Activated CD4-positive, alpha-beta T cell treated with anti-CD3 and anti-CD28 coated beads, Interleukin-2, Interleukin-6, amounts not matched to agents 100 ng/mL and 50 ng/mL, durations not matched to agents 16 hours and 8 hours (primary cell): ENCODE results near the gene XKRX.

Experiments
- DNase-seq: peaks from one replicate; pipeline ENCODE4 v3.0.0-alpha.2; 2020

Gene XKRX

DNA sequence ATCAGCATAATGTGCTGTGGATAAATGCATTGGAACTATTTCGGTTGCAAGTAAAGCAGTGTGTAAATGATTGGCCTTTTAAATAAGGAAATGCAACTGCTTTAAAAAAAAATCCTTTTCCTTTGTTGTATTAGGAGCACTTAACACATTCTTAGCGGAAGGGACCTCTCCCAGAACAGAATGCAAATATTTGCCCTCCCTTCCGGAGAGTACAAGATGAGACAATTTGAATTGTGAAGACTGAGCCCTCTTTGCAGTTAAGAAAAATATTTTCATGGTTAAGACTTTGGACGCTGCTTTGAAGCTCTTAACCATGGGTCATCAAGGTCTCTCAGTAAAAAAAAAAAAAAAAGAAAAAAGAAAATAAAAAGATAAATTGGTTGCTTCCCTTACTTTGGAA is 45.1 kb downstream of the XKRX start:
- no peak for DNase-seq

DNA sequence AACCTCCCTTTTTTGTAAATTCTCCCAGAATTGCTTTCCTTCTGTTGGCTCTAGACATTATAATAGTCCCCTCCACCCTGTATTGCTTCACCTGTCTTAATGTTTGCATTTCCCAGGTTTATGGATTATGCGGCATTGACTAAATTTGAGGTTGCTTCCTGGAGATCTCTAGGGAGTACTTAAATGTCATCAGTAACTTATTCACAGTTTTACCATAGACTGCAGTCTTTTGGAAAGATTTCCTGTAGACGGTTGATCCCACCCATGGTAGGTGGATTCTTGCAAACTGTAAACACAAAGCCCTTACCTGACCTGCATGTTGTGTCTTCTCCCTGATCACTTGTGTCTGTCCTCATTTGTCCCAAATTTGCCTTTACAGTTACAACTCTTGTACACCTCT is 48.3 kb downstream of the XKRX start:
- DNase-seq: no peak

- no peak for DNase-seq
Measured at GRCh38 chrX:100874325-100874724, 54.4 kb downstream of the XKRX start, which contains the start of gene NOX1. Gene NOX1, minus strand, starts transcription at chrX:100874359. Its CDS starts 220 bp downstream, at chrX:100874139.

DNA sequence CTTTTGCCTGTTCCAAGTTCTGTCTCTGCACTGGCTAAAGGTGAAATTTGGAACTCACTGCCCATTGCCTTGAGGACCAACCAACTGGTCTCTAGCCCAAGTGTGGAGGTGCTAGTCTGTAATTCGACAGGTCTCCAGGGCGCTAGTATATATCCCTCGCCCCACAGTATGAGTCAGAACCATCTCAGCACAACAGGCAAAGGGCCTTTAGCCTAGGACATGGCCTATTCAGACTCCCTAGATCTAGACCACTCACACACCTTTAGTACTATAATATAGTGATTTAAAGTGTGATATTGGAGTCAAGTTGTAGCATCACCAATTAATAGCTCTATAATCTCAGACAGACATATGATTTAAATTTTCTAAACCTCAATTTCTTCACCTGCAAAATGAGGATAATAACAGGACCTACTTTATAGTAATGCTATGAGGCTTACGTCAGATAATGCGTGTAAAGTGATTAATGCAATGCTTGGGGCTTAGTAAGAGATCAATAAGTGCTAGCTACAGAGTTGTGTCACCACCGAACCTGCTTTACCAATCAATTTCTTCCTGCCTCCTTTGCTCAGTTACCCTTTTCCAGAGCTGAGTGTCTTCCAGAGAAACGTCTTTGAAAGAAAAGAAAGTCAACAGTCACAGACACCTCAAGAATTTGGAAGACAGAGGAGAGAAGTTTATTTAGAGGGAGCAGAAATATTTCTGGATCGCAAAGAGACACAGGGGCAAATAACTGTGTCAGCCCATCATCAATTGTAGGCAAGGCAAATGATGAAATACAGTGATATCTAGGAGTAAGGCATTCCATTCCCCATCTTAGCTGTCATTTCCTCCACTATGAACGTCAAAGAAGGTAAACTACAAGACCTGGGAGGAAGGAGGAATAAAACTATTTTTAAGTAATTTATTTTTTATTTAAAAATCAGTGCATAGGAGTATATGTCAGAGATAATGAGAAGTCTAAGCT is 56.8 kb downstream of the XKRX start:
- DNase-seq: no peak

GRCh38 chrX:100870527-100870926 is 58.2 kb downstream of the XKRX start:
- no peak for DNase-seq

DNA sequence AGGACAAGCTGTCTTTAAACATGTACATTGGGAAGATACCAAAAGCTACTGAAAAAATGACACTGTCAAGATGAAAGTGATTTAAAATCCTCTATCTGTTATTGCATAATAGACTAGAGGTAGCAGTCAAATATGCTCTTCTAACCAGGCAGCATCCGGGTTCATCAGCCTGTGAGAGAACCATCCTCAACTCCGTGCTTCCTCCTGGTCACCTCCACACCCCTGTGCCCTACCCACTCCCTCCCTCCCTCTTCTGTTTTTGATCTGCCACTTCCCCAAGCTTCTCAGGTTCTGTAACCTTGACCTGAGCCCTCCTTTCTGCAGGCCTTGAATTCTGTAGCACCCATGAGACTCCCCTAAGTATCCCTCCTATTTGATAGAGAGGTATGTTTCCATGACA is 60.4 kb downstream of the XKRX start:
- no peak for DNase-seq

DNA sequence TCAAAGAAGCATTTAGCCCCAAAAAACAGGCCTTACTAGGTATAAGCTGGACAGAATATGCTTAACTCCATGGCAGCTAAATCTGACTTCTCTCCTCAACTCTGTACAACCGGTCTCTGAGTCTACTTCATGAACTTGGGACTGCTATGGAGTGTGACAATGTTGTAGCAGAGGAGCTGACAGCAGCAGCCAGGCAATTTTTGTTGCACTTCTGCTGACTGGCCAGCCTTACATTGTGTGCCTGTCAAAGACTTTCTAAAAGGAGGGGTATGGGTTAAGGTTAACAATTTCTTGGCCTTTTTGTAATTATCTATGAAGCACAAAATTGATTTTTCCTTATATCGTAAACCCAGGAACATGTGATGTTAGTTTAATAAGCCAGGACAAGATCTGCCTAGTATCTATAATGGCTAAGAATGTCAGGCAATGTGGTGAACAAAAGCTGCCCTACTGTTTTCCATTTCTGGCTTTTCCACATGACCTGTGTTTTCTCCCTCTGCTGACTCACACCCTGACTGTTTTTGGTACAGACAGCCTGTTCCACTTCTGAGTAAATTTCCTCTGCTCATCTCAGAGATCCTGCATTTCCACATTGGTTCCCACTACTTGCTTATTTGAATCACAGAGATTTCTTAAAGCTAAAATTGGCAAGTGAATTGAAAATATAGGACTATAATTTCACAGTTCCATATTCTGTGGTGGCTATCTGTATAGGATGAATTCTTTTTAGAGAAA is 63.9 kb downstream of the XKRX start:
- DNase-seq: no peak
